Mesenchymal stem cell (in vitro differentiated cells and primary cell): Measurements from ENCODE around the gene CELA1. TPM values are rescaled to one million over a fixed set of nuclear protein-coding genes. Genes with fewer than 3 reads are reported as not detected.

Experiments
- DNase-seq: peaks from one replicate; pipeline ENCODE4 v3.0.0-alpha.2; 2013
- H2AFZ ChIP-seq: one replicate; pipeline ENCODE4 v1.6.1; 2013; ENCODE audit warnings: low read depth, mild to moderate bottlenecking, control low read depth, inconsistent platforms, low read length, moderate library complexity
- H2AK5ac ChIP-seq: 2 replicates; pipeline ENCODE4 v1.6.1; 2013; ENCODE audit warnings: low read length, moderate library complexity, mild to moderate bottlenecking, inconsistent platforms; ENCODE audit not compliant: severe bottlenecking
- H2BK120ac ChIP-seq: one replicate; pipeline ENCODE4 v1.6.1; 2013; ENCODE audit warnings: low read depth, mild to moderate bottlenecking, inconsistent platforms, low read length, moderate library complexity
- H2BK12ac ChIP-seq, 2 experiments: one replicate each; pipeline ENCODE4 v1.6.1; 2013; ENCODE audit warnings: inconsistent platforms in 2 of 2, low read length in 2 of 2, mild to moderate bottlenecking in 2 of 2, moderate library complexity in 2 of 2, control low read depth in 1 of 2
- H2BK15ac ChIP-seq: one replicate; pipeline ENCODE4 v1.6.1; 2013; ENCODE audit warnings: mild to moderate bottlenecking, low read depth, inconsistent platforms; ENCODE audit not compliant: poor library complexity, severe bottlenecking
- H2BK5ac ChIP-seq: 2 replicates; pipeline ENCODE4 v1.6.1; 2013; ENCODE audit warnings: low read depth, mild to moderate bottlenecking, low read length, control low read depth, inconsistent platforms; ENCODE audit not compliant: poor library complexity, severe bottlenecking
- H3K14ac ChIP-seq, 2 experiments: one replicate each; pipeline ENCODE4 v1.6.1; 2013; ENCODE audit warnings: inconsistent platforms in 2 of 2, low read length in 2 of 2, control low read depth in 1 of 2, mild to moderate bottlenecking in 1 of 2, moderate library complexity in 1 of 2
- H3K18ac ChIP-seq, 2 experiments: one replicate each; pipeline ENCODE4 v1.6.1; 2013; ENCODE audit warnings: inconsistent platforms in 2 of 2, low read length in 2 of 2, control low read depth in 1 of 2, low read depth in 1 of 2, mild to moderate bottlenecking in 1 of 2
- H3K23ac ChIP-seq, 2 experiments: one replicate each; pipeline ENCODE4 v1.6.1; 2013; ENCODE audit warnings: inconsistent platforms in 2 of 2, low read length in 2 of 2, mild to moderate bottlenecking in 2 of 2, moderate library complexity in 2 of 2, control low read depth in 1 of 2
- H3K27ac ChIP-seq: 2 replicates; pipeline ENCODE4 v1.5.1; 2013; ENCODE audit warnings: mild to moderate bottlenecking, moderate library complexity, low read length, control low read depth, inconsistent platforms; ENCODE audit not compliant: poor library complexity, severe bottlenecking
- H3K27me3 ChIP-seq, 2 experiments: 2 replicates each; pipeline versions ENCODE4 v1.6.1 to v1.7.0; 2013; ENCODE audit warnings: low read length in 2 of 2, mild to moderate bottlenecking in 2 of 2, moderate library complexity in 2 of 2, control low read depth in 1 of 2, inconsistent platforms in 1 of 2; ENCODE audit not compliant: control insufficient read depth in 1 of 2, insufficient read depth in 1 of 2
- H3K36me3 ChIP-seq, 2 experiments: 2 replicates each; pipeline versions ENCODE4 v1.6.1 to v1.7.0; 2013; ENCODE audit warnings: low read length in 2 of 2, control low read depth in 1 of 2, inconsistent platforms in 1 of 2, low read depth in 1 of 2, mild to moderate bottlenecking in 1 of 2; ENCODE audit not compliant: insufficient read depth in 2 of 2, control insufficient read depth in 1 of 2
- H3K4ac ChIP-seq, 2 experiments: one replicate each; pipeline ENCODE4 v1.6.1; 2013; ENCODE audit warnings: inconsistent platforms in 2 of 2, low read length in 2 of 2, mild to moderate bottlenecking in 2 of 2, moderate library complexity in 2 of 2, control low read depth in 1 of 2, low read depth in 1 of 2
- H3K4me1 ChIP-seq: 2 replicates; pipeline ENCODE4 v1.6.1; 2013; ENCODE audit warnings: low read depth, low read length, control low read depth; ENCODE audit not compliant: control insufficient read depth, insufficient read depth
- H3K4me2 ChIP-seq: 2 replicates; pipeline ENCODE4 v1.6.1; 2013; ENCODE audit warnings: low read length, mild to moderate bottlenecking, inconsistent platforms; ENCODE audit not compliant: poor library complexity, severe bottlenecking
- H3K4me3 ChIP-seq, 2 experiments: 2 replicates each; pipeline versions ENCODE4 v1.5.1 to v1.7.0; 2013; ENCODE audit warnings: low read length in 2 of 2, mild to moderate bottlenecking in 2 of 2, control low read depth in 1 of 2, low read depth in 1 of 2; ENCODE audit not compliant: insufficient read depth in 1 of 2
- H3K79me1 ChIP-seq: replicated peaks from 2 replicates; pipeline ENCODE4 v1.6.1; 2013; ENCODE audit warnings: mild to moderate bottlenecking, control low read depth, low read length, inconsistent platforms; ENCODE audit not compliant: poor library complexity, severe bottlenecking
- H3K9ac ChIP-seq: 2 replicates; pipeline ENCODE4 v1.7.0; 2013; ENCODE audit warnings: mild to moderate bottlenecking, low read length, moderate library complexity
- H3K9me3 ChIP-seq: 2 replicates; pipeline ENCODE4 v1.7.0; 2013; ENCODE audit warnings: mild to moderate bottlenecking, low read length; ENCODE audit not compliant: control insufficient read depth
- H4K8ac ChIP-seq: one replicate; pipeline ENCODE4 v1.6.1; 2013; ENCODE audit warnings: inconsistent platforms, mild to moderate bottlenecking, low read length, moderate library complexity
- H4K91ac ChIP-seq: one replicate; pipeline ENCODE4 v1.6.1; 2013; ENCODE audit warnings: mild to moderate bottlenecking, low read length, inconsistent platforms
- WGBS: methylation state at CpG from one replicate; pipeline ENCODE4 v1.1.7; 2013; ENCODE audit warnings: mixed read lengths; 5-methylcytosine and 5-hydroxymethylcytosine counted together
- polyA plus RNA-seq, 2 experiments: library from polyadenylated mRNA; stranded (reverse); fragments of 200-250 nt; gene quantifications; one replicate each; pipeline ENCODE4 v1.2.3, GENCODE V29; 2013

CELA1 gene
- not detected for polyA plus RNA-seq (2013, experiment 1 of 2)
- not detected for polyA plus RNA-seq (2013, experiment 2 of 2)

DNA sequence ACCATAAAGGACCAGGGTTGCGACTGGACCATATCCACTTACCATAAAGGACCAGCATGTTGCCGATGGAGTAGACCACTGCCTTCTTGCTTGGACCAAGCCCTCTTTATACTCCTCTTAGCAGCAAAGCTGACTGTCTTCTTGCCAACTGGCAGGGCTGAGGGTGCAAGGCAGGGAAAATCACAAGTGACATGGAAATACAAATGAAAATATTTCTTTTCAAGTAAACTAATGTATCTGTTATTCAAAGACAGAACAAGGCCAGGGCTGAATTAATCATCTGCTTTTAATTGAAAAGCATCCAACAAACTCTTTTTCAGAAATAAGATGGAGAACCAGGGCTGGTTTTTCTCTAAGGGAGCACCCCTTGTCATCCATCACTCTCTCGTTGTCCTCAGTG lies at the start of gene CELA1:
Gene CELA1, minus strand, starts transcription at position 99 of the 400 bp plus-strand sequence. Its CDS starts 41 bp downstream, at position 58.
- Histone ChIP-seq H2AFZ (no peak within 1 kb of the TSS), H2AK5ac (no peak within 1 kb of the TSS), H3K4me1 (peaks cover 6% of the 10 kb centered on the region), H3K27me3 (no peaks in the 10 kb centered on the region), H3K36me3 (no peaks in the 10 kb centered on the region), H2BK15ac (no peak within 1 kb of the TSS), H3K9ac (no peak within 1 kb of the TSS), H3K27ac (no peak within 1 kb of the TSS), H3K4me3 (no peak within 1 kb of the TSS), H4K91ac (no peak within 1 kb of the TSS), H4K8ac (no peak within 1 kb of the TSS), H3K23ac (peak within 1 kb of the TSS in 1 of 2 experiments; percentile 79), H3K9me3 (no peaks in the 10 kb centered on the region), H3K4ac (no peak within 1 kb of the TSS), H2BK12ac (no peak within 1 kb of the TSS), H3K4me2 (no peak within 1 kb of the TSS), H3K79me1 (no peaks in the 10 kb centered on the region), H2BK5ac (no peak within 1 kb of the TSS), H3K18ac (no peak within 1 kb of the TSS), H3K14ac (no peak within 1 kb of the TSS), H2BK120ac (no peak within 1 kb of the TSS)
- no peak for DNase-seq
- WGBS, result 97% methylated on average over 3 of the region's 3 CpGs

DNA sequence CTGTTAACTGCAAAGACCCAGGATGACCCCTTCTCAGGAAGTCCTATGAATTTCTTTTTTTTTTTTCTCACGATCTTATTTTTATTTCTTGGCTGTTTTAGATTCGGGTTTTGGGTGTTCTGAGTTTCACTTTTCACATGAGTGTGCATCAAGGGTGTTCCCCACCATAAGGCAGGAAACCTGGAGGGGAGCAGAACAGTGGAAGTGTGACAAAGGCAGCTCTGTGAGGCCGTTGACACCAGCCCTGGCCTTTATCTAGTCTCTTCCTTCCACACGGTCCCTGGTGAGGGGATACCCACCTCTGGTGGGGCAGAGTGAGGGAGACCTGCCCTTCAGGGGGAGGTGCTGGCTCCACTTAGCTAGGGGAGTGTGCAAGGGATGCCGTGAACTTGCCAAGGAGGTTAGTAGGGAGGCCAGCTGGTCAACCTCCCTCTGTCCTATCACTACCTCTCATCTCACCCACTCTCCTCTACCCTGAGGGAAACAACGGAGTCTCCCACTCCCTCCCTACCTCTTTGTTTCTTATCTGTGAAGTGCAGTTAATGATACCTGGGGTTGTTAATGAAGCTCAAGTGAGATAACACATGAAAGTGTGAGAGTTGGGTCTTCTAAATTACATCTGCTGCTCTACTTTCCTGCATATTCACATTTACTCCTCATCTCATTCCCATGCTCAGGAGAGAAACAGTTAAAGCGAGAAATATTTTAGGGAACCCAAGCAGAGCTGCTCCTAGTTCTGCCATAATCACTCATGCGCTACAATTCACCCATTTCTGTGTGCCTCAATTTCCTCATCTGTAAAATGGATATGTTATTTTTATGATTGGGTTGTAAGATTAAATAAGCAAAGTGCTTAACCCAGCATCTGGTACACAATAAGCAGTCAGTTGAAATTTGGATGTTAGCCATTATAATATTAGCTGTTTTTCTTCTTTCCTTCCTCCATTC lies 49.1 kb upstream of the CELA1 start:
- H2BK15ac ChIP-seq, result no peak overlapping the region
- H3K18ac ChIP-seq, result peak overlapping the region in 1 of 2 experiments; percentile 13
- H3K27me3 ChIP-seq, result peaks cover 0 to 12% of the 10 kb centered on the region in 2 experiments
- H3K4me3 ChIP-seq, result no peak overlapping the region
- H3K23ac ChIP-seq, result peak overlapping the region in 1 of 2 experiments; percentile 20
- DNase-seq, result no peak
- peak overlapping the region; percentile 12 for H2BK120ac ChIP-seq
- H2AK5ac ChIP-seq, result no peak overlapping the region
- no peak overlapping the region for H3K4me2 ChIP-seq
- H3K9me3 ChIP-seq, result no peaks in the 10 kb centered on the region
- H4K91ac ChIP-seq, result peak overlapping the region; percentile 14
- H3K27ac ChIP-seq, result no peak overlapping the region
- H2BK5ac ChIP-seq, result no peak overlapping the region
- peak overlapping the region; percentile 23 to 56 for H2BK12ac ChIP-seq
- H4K8ac ChIP-seq, result peak overlapping the region; percentile 96
- H3K9ac ChIP-seq, result no peak overlapping the region
- H3K4me1 ChIP-seq, result peaks cover 17% of the 10 kb centered on the region
- H3K14ac ChIP-seq, result no peak overlapping the region
- WGBS, result 74% methylated on average over 3 of the region's 8 CpGs
- H3K79me1 ChIP-seq, result no peaks in the 10 kb centered on the region
- H2AFZ ChIP-seq, result peak overlapping the region; percentile 18
- H3K4ac ChIP-seq, result peak overlapping the region in 1 of 2 experiments; percentile 9
- H3K36me3 ChIP-seq, result no peaks in the 10 kb centered on the region

DNA sequence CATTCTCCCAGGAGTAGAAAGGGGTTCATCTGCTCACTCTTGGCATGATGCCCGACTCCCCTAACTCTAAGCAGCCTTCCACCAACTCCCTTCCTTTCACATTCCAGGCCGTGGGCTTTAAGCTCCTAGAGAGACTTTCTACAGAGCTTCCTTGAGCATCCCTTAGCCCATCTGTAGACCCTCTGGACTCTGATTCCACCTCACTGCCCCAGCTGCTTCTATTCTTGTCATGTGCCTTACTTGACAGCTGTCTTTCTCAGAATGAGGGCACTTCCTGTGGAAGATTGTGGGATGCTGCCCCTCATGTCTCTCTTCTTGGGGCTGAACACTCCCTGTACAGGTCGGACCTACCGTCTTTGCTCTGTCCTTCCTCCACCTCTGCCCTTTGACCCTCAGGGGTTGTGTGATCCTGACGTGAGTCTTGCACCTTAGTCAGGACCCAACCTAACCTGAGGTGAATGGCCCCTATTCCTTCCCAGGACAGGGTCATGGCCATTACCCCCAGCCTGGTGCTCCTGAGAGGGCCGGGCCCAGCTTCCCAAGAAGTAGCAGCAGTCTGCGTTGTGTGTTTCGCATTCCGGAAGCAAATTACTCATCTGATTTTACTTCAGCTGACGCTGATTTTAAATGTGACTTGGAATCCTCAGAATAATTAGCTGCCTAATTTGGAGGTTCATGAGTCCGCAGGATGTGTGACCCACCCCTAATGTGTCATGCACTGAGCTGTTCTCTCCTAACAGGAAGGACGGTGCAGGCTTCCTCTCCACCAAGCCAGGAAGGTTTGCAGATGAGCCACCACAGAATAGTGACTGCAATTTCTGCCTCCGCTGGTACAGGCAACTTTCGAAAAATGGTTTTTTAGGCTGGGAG lies 47.4 kb upstream of the CELA1 start:
- Histone ChIP-seq H3K9me3 (no peaks in the 10 kb centered on the region), H3K9ac (no peak overlapping the region), H2BK120ac (peak overlapping the region; percentile 4), H3K4me3 (no peak overlapping the region), H2BK15ac (peak overlapping the region; percentile 1), H4K8ac (peak overlapping the region; percentile 69), H3K79me1 (no peaks in the 10 kb centered on the region), H3K4me1 (peaks cover 22% of the 10 kb centered on the region), H3K4me2 (no peak overlapping the region), H2BK5ac (no peak overlapping the region), H3K14ac (no peak overlapping the region), H2BK12ac (peak overlapping the region; percentile 85 to 89), H3K23ac (no peak overlapping the region), H3K27me3 (peaks cover 0 to 12% of the 10 kb centered on the region in 2 experiments), H2AK5ac (no peak overlapping the region), H3K4ac (peak overlapping the region; percentile 46 to 60), H4K91ac (peak overlapping the region; percentile 23), H3K18ac (peak overlapping the region; percentile 50 to 81), H3K27ac (no peak overlapping the region), H2AFZ (no peak overlapping the region), H3K36me3 (no peaks in the 10 kb centered on the region)
- WGBS, result 31% methylated on average over 14 of the region's 14 CpGs
- DNase-seq, result peak; percentile 93
